ENCODE measurements around the gene ACTC1. TPM values are rescaled to one million over a fixed set of nuclear protein-coding genes. Genes with fewer than 3 reads are reported as not detected.

The ACTC1 gene
- total and polyA plus RNA-seq, 12 donors = 3,470 to 17,444 (median 12,633) TPM

- H3K27ac ChIP-seq = no peak overlapping the region
- no peaks in the 10 kb centered on the region for H3K27me3 ChIP-seq
- no peak overlapping the region for H3K4me3 ChIP-seq
- no peak for TF ChIP-seq CTCF (IDR thresholded peaks at IDR 0.05)
- DNase-seq (no peak), ATAC-seq (no peak)
- H3K4me1 ChIP-seq = no peaks in the 10 kb centered on the region
- peaks cover 0 to 17% (median 0%) of the 10 kb centered on the region in 11 donors for H3K9me3 ChIP-seq
- no peaks in the 10 kb centered on the region for H3K36me3 ChIP-seq
- intact Hi-C loops (cut with DNase I) = loop anchor here in 1 of 10 donors (10.0 kb wide), 1 partner anchor 59 kb away; no protein-coding TSS in a partner anchor
Measured at GRCh38 chr15:34783991-34784390, 11.4 kb downstream of the ACTC1 start.

DNA sequence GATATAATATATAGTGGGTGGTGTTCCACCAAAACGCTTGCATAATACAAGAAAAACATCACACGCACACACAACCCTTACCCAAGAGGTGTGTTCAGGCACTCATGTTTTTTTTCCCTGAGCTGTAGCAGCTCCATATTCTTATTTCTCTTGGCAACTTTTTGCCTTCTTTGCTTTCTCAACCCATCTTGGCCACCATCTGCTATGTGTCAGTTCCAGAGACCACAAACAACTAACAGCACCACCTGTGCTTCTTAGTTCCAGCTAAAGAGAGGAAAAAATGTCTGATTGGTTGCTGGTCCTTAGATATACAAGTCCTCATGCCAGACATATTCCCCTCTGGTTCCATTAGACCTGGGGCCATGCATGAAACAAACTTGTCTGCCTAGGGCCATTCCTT is 11.9 kb downstream of the ACTC1 start:
- intact Hi-C loops (cut with DNase I) = loop anchor here in 1 of 10 donors (10.0 kb wide), 1 partner anchor 59 kb away; no protein-coding TSS in a partner anchor
- ATAC-seq = no peak
- no peak for DNase-seq
- no peaks in the 10 kb centered on the region for H3K36me3 ChIP-seq
- peaks cover 0 to 17% (median 0%) of the 10 kb centered on the region in 11 donors for H3K9me3 ChIP-seq
- no peak overlapping the region for H3K27ac ChIP-seq
- H3K4me1 ChIP-seq = no peaks in the 10 kb centered on the region
- H3K27me3 ChIP-seq = no peaks in the 10 kb centered on the region
- 95 to 96% methylated on average over 2 of the region's 2 CpGs for WGBS, 2 donors
- TF ChIP-seq CTCF (IDR thresholded peaks at IDR 0.05) = no peak
- H3K4me3 ChIP-seq = no peak overlapping the region

GRCh38 chr15:34782901-34783300 is 12.4 kb downstream of the ACTC1 start:
- no peak overlapping the region for H3K27ac ChIP-seq
- H3K4me1 ChIP-seq = no peaks in the 10 kb centered on the region
- H3K36me3 ChIP-seq = no peaks in the 10 kb centered on the region
- peaks cover 0 to 17% (median 0%) of the 10 kb centered on the region in 11 donors for H3K9me3 ChIP-seq
- WGBS, 2 donors = 84 to 88% methylated on average over 3 of the region's 3 CpGs
- no peak for TF ChIP-seq CTCF (IDR thresholded peaks at IDR 0.05)
- intact Hi-C loops (cut with DNase I) = loop anchor here in 1 of 10 donors (10.0 kb wide), 1 partner anchor 58 kb away; no protein-coding TSS in a partner anchor
- no peak for DNase-seq
- no peak overlapping the region for H3K4me3 ChIP-seq
- H3K27me3 ChIP-seq = no peaks in the 10 kb centered on the region
- no peak for ATAC-seq

DNA sequence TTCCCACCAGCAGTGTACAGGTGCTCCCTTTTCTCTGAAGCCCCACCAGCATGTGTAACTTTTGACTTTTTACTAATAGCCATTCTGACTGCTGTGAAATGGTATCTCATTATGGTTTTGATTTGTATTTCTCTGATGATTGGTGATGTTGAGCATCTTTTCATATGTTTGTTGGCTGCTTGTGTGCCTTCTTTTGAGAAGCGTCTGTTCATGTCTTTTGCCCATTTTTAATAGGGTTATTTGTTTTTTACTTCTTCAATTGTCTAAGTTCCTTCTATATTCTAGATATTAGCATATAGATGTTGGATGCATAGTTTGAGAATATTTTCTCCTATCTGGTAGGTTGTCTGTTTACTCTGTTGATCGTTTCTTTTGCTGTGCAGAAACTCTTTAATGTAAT is 14.6 kb downstream of the ACTC1 start:
- peaks cover 0 to 17% (median 0%) of the 10 kb centered on the region in 11 donors for H3K9me3 ChIP-seq
- H3K27me3 ChIP-seq = no peaks in the 10 kb centered on the region
- no peak for DNase-seq
- no peak for ATAC-seq
- no peak overlapping the region for H3K27ac ChIP-seq
- H3K4me1 ChIP-seq = no peaks in the 10 kb centered on the region
- no peak for TF ChIP-seq CTCF (IDR thresholded peaks at IDR 0.05)
- no peaks in the 10 kb centered on the region for H3K36me3 ChIP-seq
- no peak overlapping the region for H3K4me3 ChIP-seq
- intact Hi-C loops (cut with DNase I) = loop anchor here in 1 of 10 donors (10.0 kb wide), 1 partner anchor 56 kb away; no protein-coding TSS in a partner anchor
- 78 to 85% methylated on average over 2 of the region's 2 CpGs for WGBS, 2 donors

All from heart right ventricle (tissue), 16 donors.